C4-2B (cell line): ENCODE measurements around the gene FAM156A.
A peak's percentile ranks its signal among the peaks of the same experiment; 100 is the strongest.
"Not testable (repeated sequence)": the region's sequence is repeated elsewhere in the genome, so short reads cannot be mapped to it uniquely, and the experiment has no call there.

Experiments used
- H3K27ac ChIP-seq: fragments of 450-650 bp; 2 replicates; pipeline ENCODE4 v1.5.1; 2017
- ZFX ChIP-seq: fragments of 450-650 bp; IDR thresholded peaks from 2 replicates; pipeline ENCODE4 v1.6.1; 2017
- TF ChIP-seq, protein P1 (sequence below): fragments of 450-650 bp; conservative IDR thresholded peaks from 2 replicates; pipeline ENCODE4 v1.5.1; 2017; ENCODE audit warnings: mild to moderate bottlenecking

Gene FAM156A

GRCh38 chrX:52979993-52980392 is 21.7 kb upstream of the FAM156A start:
- H3K27ac ChIP-seq: no peak overlapping the region

DNA sequence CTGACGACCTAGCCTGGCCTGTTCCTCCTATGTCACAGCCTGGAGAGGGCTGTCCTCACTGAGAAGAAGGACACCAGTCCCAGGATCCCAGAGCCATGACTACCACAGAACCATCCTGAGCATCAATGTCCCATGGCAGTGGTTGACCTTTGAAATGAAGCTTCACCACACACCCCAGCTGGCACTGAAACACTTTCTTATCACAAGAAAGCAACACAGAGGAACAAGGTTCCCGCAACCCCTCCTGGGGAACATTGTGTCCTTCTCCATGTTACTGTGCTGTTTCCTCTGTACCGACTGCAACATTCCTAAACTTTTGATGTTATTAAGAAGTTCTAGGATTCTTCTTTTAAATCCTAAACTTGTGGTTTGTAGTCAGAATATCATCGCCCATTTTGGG is 21.2 kb upstream of the FAM156A start:
- no peak overlapping the region for H3K27ac ChIP-seq
- TF ChIP-seq ZFX: no peak
- TF ChIP-seq, protein P1, sequence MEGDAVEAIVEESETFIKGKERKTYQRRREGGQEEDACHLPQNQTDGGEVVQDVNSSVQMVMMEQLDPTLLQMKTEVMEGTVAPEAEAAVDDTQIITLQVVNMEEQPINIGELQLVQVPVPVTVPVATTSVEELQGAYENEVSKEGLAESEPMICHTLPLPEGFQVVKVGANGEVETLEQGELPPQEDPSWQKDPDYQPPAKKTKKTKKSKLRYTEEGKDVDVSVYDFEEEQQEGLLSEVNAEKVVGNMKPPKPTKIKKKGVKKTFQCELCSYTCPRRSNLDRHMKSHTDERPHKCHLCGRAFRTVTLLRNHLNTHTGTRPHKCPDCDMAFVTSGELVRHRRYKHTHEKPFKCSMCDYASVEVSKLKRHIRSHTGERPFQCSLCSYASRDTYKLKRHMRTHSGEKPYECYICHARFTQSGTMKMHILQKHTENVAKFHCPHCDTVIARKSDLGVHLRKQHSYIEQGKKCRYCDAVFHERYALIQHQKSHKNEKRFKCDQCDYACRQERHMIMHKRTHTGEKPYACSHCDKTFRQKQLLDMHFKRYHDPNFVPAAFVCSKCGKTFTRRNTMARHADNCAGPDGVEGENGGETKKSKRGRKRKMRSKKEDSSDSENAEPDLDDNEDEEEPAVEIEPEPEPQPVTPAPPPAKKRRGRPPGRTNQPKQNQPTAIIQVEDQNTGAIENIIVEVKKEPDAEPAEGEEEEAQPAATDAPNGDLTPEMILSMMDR: no peak

More at GRCh38 chrX:52979993-52980392, 21.7 kb upstream of the FAM156A start:
- TF ChIP-seq ZFX: no peak
- TF ChIP-seq, protein P1: no peak

DNA sequence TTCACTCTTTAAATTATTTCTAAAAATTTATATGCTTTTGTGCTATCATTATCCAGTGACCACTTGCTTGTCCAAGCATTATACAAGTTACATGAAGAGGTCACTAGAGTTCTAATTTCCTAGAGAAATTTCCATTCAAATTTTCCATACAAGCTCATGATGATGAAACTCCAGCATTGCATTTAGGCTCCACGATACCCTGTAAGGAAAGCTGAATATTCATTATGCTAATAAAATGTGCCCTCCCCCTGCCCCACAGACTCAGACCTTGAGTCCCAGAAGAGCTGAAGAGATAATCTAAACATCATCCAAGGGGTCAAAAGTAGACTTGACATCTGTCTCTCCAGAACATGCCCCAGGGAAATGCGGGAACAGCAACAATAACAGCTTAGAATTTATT is 19.6 kb upstream of the FAM156A start:
- H3K27ac ChIP-seq: no peak overlapping the region
- no peak for TF ChIP-seq ZFX
- TF ChIP-seq, protein P1: no peak

- not testable (repeated sequence) for H3K27ac ChIP-seq
Observed at GRCh38 chrX:52975576-52975975, 17.3 kb upstream of the FAM156A start.

DNA sequence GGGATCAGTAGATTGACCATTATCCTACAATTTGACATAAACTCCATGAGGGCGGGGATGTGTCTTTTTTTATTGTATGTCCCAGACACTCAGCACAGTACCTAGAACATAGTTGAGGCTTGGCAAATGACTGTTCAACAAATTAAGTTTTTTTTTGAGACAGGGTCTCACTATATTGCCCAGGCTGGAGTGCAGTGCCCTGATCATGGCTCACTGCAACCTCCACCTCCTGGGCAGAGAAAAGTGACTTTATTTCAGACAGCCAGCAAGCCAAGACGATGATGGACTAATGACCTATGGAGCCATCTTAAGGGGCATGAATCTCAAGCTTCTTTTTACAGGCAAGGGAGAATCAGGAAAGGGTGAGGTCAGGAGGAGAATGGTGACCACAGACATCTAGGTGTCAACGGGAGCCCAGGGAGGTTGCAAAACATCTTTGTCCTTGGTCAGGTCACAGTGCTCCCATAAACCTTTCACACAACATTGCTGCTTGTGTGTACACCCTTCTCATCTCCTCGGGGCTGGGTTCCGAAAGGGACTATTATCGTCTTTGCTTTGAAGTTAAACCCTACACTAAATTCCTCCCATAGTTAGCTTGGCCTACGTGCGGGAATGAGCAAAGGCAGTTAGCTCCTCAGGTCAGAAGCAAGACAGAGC is 16.1 kb upstream of the FAM156A start:
- not testable (repeated sequence) for H3K27ac ChIP-seq

GRCh38 chrX:52967922-52968321 is 9.6 kb upstream of the FAM156A start:
- not testable (repeated sequence) for H3K27ac ChIP-seq

DNA sequence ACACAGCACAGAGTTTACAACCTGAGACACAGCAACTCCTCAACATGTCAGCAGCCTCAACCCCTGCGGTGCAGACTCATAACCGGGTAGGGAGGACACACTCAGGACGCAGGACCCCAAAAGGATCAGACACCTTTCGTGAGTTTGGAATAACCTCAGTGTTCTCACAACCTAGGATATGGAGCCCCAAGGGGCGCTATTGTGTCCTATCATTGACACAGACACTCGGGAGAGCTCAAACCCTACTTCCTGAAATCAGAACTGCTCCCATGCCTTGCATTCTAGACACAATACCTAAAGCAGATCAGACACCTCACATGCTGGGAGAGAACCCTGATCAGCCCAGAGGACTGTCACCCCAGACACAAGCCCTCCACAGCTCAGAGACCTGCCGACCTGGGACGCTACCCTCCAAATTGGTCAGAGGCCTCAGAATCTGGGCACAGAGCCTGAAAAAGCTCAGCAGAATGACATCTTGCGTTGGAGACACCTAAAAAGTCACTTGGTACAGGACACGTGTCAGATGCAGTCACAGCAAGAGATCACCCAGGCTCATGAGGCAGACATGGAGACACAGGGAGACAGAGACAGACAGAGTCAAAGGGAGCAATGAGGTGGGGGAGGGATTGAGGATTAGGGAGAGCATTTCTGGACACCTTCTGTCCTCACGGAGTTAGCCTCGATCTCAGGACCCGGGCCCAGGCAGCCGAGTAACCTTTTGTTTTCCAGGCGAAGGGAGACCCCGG is 8.8 kb upstream of the FAM156A start:
- not testable (repeated sequence) for H3K27ac ChIP-seq

DNA sequence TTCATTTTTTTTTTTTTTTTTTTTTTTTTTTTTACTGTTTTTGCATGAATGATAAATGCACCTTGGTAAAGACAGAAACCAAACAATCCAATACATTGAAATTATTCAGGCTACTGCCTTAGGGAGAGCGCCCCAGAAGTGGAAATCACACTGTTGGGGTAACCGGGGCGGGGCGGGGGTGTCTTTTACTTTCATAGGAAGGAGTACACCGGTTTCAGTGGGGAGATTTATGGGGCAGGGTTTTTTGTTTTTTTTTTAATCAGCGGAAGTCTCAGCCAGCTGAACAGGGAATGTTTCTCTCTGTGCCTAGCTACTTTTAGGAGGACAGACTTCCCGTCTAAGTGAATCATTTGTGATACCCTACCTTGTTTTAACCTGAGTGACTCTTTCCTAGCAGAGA is 643 bp upstream of the FAM156A start:
- H3K27ac ChIP-seq: not testable (repeated sequence)

DNA sequence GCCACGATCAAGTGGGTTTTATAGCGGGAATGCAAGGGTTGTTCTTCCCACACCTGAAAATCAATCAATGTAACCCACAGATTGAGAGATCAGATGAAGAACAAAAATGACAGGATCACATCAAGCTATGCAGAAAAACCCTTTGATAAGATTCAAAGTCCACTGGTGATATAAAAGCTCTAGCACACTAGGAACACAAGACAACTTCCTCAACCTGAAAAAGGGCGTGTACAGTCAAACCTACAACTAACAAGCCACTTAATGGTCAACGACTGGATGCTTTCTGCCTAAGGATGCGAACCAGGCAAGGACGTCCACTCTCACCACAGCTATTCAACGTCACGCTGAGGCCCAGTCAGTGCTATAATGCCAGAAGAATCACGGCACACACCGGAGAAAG is 8.4 kb downstream of the FAM156A start:
- H3K27ac ChIP-seq: not testable (repeated sequence)

- H3K27ac ChIP-seq: not testable (repeated sequence)
Observed at GRCh38 chrX:52949325-52949724, 9.0 kb downstream of the FAM156A start.

DNA sequence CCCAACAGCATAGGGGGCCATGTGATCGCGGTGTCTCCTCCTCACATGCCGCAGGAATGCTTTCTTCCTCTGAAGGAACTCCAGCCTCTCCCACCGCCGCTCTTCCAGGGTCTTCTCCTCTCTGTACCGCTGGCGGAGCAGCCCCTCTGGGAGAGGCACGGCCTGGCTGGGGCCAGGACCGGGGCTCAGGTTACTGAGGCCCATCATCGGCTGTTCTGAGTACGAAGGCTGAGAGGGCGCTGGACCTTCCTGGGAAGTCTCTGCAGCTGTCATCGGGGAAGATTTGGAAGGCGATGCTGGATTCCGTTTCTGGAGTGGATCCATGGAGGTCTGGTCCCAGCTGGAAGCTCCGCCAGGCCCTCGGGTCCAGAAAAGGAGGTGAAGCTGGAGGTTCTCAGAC is 10.1 kb downstream of the FAM156A start:
- H3K27ac ChIP-seq: not testable (repeated sequence)

DNA sequence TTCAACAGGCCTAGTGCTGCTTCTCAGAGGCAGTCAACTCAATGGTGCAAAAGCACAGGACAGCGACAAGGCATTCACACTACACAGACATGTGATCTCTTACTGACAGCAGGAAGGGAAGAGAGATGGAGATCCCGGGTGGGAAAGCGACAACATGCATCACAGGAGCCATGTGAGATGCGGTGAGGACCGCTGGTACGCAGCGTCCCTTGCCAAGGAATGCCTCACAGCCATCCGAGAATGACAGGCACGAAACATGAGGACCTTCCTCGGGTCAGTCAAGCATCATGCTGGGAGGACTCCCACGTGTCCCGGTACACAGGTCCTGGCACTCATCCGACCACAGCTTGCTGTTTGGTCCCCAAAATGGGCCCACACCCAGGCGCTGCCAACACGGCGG is 10.8 kb downstream of the FAM156A start:
- H3K27ac ChIP-seq: not testable (repeated sequence)

GRCh38 chrX:52945838-52946494 is 12.4 kb downstream of the FAM156A start:
- not testable (repeated sequence) for H3K27ac ChIP-seq

DNA sequence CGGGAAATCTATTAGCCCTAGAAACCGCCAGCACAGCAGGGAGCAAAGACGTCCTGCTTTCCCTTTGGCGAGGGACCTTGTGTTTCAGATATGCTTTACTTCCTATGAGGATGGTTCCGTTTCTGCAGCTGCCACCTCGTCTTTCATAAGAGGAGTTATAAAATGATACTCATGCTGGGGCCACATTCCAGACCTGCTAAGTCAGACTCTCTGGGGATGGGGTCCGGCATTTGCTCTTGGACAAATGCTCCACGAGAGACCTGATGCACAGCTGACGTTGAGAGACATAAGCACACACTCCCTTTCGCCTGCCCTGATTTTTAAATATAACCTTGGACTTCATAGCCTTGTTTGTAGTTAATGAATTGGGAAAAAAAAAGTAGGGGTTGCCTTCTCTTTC is 16.6 kb downstream of the FAM156A start:
- not testable (repeated sequence) for H3K27ac ChIP-seq

GRCh38 chrX:52940704-52941103 is 17.6 kb downstream of the FAM156A start:
- not testable (repeated sequence) for H3K27ac ChIP-seq

GRCh38 chrX:52935470-52935784 is 22.9 kb downstream of the FAM156A start:
- peak overlapping the region; percentile 97 for H3K27ac ChIP-seq
